Caki2 (cell line): Measurements from ENCODE around the gene ALDH3A2. TPM values are rescaled to one million over a fixed set of nuclear protein-coding genes. Genes with fewer than 3 reads are reported as not detected.

Experiments
- DNase-seq: peaks from one replicate; pipeline ENCODE4 v3.0.0-alpha.2; 2015; ENCODE audit warnings: low read depth
- in situ Hi-C: cut with HindIII; loops from 2 replicates; pipeline ENCODE4 v1.10.0; 2016; ENCODE audit warnings: low sequenced_read_pairs, low pct_unique_long_range_greater_than_20kb, mixed read lengths
- total RNA-seq: library from RNA; depleted of rRNA; stranded (reverse); fragments of >200 nt; shearing (Covaris generic); gene quantifications from 2 replicates; pipeline ENCODE4 v1.2.3, GENCODE V29; 2014; ENCODE audit warnings: low replicate concordance; rRNA removed

The ALDH3A2 gene
- total RNA-seq, 1 experiment from 2014 or later = 114 TPM

DNA sequence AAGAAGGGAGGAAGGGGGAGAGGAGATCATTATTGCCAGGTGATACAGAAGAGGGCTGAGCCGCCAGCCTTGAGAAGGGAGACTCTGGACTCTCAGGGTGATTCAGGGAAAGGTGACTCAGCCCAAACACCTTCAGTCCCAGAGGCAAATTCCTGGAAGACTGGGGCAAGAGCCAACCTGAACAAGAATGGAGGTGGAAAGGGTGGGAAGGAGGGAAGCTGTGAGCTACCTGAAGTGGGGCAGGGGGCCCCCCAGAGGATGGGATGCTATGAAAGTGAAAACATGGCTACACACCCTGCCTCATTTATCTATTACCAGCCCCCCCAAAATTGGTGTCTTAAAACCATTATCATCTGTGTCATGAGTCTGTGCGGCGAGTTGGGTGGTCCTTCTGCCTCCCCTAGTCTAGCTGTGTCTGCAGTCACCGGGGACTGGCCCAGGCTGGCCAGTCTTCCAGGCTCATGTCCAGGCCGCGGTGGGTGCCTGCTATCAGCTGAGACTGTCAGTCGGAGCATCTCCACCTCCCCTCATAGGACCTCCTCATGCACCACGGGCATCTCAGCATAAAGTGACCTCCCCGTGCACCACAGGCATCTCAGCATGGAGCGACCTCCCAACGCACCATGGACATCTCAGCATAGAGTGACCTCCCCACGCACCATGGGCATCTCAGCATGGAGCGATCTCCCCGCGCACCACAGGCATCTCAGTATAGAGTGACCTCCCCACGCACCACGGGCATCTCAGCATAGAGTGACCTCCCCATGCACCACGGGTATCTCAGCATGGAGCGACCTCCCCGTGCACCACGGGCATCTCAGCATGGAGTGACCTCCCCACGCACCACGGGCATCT is 71.0 kb downstream of the ALDH3A2 start:
- peak; percentile 43 for DNase-seq
- in situ Hi-C loops = no loop called here

GRCh38 chr17:19720210-19720475 is 71.6 kb downstream of the ALDH3A2 start:
- in situ Hi-C loops = no loop called here
- no peak for DNase-seq

GRCh38 chr17:19720631-19721426 is 72.3 kb downstream of the ALDH3A2 start:
- in situ Hi-C loops = no loop called here
- peak; percentile 84 for DNase-seq

GRCh38 chr17:19723964-19724363 is 75.4 kb downstream of the ALDH3A2 start:
- DNase-seq = no peak
- in situ Hi-C loops = no loop called here

DNA sequence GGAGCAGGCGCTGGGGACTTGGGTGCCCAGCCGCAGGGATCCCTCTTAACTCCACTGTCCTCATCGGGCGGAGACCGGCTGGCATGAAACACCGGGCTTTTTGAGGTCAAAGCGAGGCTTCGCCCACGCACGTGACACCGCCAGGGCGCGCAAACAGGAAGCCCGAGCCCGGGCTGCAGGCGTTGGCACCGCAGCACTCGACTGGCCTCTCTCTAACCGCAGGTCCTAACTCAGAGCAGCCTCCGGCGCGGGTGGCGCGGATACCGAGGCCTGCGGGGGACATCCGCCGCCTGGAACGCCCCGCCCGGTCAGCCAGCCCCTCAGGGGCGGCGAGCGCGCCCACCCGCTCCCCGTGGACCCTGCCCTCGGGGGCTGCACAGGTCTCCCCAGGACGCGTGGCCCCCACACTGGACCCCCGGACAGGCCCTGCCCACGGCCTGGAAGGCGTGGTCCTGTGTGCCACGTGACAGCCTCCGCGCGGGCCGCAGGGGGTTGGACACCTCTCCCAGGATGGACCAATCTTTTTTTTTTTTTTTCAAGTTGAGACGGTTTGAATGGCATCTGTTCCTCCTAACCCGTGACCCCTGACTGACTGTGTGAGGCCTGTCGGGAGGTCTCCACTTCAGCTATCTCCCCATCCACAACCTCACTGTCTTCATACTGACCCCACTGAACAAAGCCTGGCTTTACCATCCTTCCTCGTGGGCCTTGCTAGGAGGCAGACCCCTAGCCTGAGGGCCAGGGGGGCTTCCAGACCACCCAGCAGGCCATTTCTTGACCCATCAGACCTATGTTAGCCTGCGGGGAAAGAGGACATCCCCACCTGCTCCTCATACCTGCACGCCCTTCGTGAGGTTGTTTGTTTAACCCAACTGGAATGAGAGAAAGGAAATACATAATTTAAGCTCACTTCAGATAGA is 76.2 kb downstream of the ALDH3A2 start:
- no peak for DNase-seq
- in situ Hi-C loops = no loop called here

DNA sequence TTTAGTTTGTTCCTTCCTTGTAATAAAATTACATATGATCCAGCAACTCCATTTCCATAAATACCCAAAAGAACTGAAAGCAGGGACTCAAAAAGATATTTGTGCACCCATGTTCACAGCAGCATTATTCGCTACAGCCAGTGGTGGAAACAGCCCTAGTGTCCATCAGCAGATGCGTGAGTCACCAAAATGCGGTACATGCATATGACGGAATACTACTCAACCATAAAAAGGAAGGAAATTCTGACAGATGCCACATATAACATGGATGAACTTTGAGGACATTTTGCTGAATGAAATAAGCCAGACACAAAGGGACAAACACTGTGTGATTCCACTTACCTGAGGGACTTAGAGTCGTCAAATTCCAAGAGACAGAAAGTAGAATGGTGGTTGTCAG is 76.9 kb downstream of the ALDH3A2 start:
- in situ Hi-C loops = no loop called here
- no peak for DNase-seq

- DNase-seq = no peak
- in situ Hi-C loops = no loop called here
These were observed 78.3 kb downstream of the ALDH3A2 start for GRCh38 chr17:19726631-19727376.

Other genes starting within 250 kb of the ALDH3A2 start
- 1.5 and 1.6 TPM in 2 replicates for gene RNF112, start 237.5 kb upstream of the ALDH3A2 start, total RNA-seq
- 7.2 and 18.0 TPM in 2 replicates for gene SLC47A1, start 114.9 kb upstream of the ALDH3A2 start, total RNA-seq
- gene SLC47A2, start 67.8 kb downstream of the ALDH3A2 start, total RNA-seq = 44.7 and 62.1 TPM in 2 replicates
- not detected in 2 replicates for gene ALDH3A1, start 99.5 kb downstream of the ALDH3A2 start, total RNA-seq
- gene ULK2, start 219.2 kb downstream of the ALDH3A2 start, total RNA-seq = 8.3 and 14.8 TPM in 2 replicates